Measurements from ENCODE around the gene STX18. TPM values are rescaled to one million over a fixed set of nuclear protein-coding genes. Genes with fewer than 3 reads are reported as not detected.

The STX18 gene
- total RNA-seq, 1 donor from 2014 or later: 17.0 TPM

DNA sequence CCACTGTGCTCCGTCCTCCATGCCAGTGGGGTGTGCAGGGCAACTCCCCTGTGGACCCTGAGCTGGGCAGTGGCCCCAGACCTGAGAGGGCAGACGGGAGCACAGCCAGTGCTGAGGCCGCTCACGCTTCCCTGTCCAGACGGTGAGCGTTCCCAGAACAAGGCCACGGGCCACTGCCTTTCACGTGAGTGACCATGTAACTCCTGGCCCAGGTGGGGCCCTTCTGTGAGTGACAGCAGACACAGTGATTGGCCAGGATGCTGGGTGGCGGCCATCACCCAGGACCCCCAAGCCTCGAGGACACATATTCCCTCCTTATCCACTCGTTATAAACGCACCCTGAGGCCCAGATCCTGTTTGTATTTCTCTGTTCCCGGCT, 144.4 kb downstream of the STX18 start:
- DNase-seq (ENCODE audit: missing footprints) (no peak), ATAC-seq (no peak)
- intact Hi-C loops (cut with DNase I): no loop called here

DNA sequence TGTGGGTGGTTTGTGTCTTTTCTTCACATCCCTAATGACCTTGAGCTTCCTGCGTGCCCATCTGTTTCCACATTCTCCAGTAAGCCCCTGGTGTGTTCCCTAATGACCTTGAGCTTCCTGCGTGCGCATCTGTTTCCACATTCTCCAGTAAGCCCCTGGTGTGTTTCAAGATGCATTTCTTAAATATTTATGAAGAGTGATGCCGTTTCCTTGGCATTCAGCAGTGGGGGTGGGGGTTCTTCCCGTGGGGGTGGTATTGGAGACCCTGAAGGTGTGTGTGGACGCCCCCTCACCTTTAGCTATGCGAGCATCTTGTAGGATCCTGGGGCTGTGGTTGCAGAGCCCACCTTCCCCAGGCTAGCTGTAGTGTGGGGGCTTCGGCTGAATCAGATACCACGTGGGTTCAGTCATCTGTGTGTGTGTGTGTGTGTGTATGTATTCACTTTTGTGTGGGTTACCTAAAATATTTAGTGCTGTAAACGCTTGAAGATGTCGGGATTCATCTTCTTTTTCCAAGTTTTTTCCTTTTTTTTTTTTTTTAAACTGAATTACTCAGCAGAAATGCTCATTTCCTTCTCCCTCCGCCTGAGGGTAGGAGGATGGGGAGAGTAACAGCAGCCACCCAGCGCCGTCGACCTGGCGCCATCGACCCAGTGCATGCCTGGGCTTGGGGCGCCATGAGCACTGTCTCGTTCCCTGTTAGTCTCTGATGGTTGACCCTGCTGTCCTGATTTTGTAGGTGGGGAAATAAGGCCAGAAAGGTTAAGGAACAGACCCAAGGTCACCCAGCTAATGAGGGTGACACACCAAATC, 145.0 kb downstream of the STX18 start:
- DNase-seq (ENCODE audit: missing footprints): no peak
- intact Hi-C loops (cut with DNase I): no loop called here
- ATAC-seq: no peak

GRCh38 chr4:4395849-4396627, 145.8 kb downstream of the STX18 start:
- intact Hi-C loops (cut with DNase I): no loop called here
- no peak for ATAC-seq
- DNase-seq (ENCODE audit: missing footprints): no peak

- no peak for DNase-seq (ENCODE audit: missing footprints)
- no peak for ATAC-seq
- intact Hi-C loops (cut with DNase I): no loop called here
These were observed 146.5 kb downstream of the STX18 start for GRCh38 chr4:4395371-4395770.

DNA sequence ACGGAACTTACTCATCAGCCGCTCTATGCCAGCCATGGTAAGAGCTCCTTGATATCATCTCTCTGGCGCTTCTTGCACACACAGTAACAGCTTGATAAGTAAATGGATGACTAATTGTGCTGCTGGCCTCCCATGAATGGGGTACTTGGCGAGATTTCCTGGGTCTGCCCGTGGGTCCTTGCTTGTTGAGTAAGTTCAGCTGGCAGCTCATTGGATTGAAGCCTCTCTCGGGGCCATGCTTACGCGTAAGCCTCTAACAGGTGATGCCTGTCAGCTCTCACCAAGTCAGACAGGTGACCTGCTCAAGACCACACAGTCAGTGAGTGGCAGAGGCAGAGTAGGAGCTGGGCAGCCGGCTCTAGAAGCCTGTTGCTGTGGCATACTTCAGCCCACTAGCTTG, 147.2 kb downstream of the STX18 start:
- intact Hi-C loops (cut with DNase I): no loop called here
- no peak for DNase-seq (ENCODE audit: missing footprints)
- ATAC-seq: no peak

- DNase-seq (ENCODE audit: missing footprints) (no peak), ATAC-seq (no peak)
- intact Hi-C loops (cut with DNase I): no loop called here
These were observed 149.2 kb downstream of the STX18 start for GRCh38 chr4:4392501-4393183.

- no peak for DNase-seq (ENCODE audit: missing footprints)
- no peak for ATAC-seq
- intact Hi-C loops (cut with DNase I): no loop called here
These were observed 150.0 kb downstream of the STX18 start for GRCh38 chr4:4391866-4392265.

GRCh38 chr4:4390515-4391240, 151.2 kb downstream of the STX18 start:
- intact Hi-C loops (cut with DNase I): no loop called here
- ATAC-seq (no peak), DNase-seq (ENCODE audit: missing footprints) (no peak)

GRCh38 chr4:4390046-4390445, 151.8 kb downstream of the STX18 start:
- ATAC-seq: no peak
- no peak for DNase-seq (ENCODE audit: missing footprints)
- intact Hi-C loops (cut with DNase I): no loop called here

- intact Hi-C loops (cut with DNase I): no loop called here
- DNase-seq (ENCODE audit: missing footprints): no peak
- ATAC-seq: no peak
These were observed 152.8 kb downstream of the STX18 start for GRCh38 chr4:4388836-4389575.

- no peak for ATAC-seq
- no peak for DNase-seq (ENCODE audit: missing footprints)
- intact Hi-C loops (cut with DNase I): no loop called here
These were observed 153.5 kb downstream of the STX18 start for GRCh38 chr4:4388311-4388790.

DNA sequence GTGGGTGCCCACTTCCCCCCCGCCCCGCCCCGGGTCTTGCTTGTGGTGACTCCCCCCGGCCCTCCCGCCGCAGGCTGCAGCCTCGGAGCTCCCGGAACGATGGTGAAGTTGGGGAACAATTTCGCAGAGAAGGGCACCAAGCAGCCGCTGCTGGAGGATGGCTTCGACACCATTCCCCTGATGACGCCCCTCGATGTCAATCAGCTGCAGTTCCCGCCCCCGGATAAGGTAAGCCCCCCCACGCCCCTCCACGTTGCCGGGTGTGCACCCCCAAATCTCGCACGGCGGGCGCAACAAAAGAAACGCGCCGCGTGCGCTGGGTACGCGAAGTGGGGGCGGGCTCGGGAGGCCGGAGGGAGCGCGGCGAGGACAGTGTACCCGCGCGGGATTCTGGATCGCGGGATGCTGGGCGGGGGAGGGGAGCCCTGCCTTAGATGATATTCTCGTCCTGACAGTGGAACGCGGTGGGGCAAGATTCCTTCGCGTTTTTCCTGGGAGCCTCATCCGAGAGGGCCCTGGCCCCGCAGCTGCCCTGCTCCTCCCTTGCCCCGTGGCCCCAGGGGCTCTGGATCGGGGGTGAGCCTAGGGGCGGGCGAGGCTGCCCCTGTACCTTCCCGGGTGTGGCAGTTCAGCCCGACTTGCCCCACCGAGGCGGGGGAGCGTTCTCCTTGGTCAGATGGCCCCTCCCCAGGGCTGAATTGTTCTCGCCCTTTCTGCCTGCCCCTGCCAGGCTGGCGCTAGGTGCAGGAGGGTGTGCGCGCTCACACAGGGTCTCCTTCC, 154.1 kb downstream of the STX18 start:
- intact Hi-C loops (cut with DNase I): no loop called here
- no peak for ATAC-seq
- DNase-seq (ENCODE audit: missing footprints): no peak

- peak; percentile 49 for ATAC-seq
- intact Hi-C loops (cut with DNase I): no loop called here
- no peak for DNase-seq (ENCODE audit: missing footprints)
These were observed 155.0 kb downstream of the STX18 start, which contains the start of gene NSG1 for GRCh38 chr4:4386736-4387392. Gene NSG1 (plus strand): TSS chr4:4387102. CDS start chr4:4387630, 528 bp downstream.

DNA sequence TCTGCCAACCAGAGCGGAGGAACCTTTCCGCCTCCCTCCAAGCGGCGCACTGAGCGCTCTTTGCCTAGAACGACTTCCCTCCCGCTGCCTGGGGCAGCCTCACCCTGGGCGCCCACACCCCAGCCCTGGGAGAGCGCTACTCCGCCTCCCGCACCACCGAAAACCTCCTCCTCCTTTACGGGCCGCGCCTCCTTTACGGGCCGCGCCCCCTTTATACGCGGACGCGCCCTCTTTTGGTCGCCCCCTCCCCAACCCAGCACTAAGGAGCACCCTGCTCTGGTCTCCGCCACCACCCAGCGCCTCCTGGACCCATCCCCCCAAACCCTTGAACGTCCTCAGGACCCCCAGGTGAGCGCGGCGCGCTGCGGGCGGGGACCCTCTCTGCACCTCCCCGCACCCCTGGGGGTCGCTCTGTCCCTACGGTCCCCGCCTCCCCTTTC, 155.5 kb downstream of the STX18 start:
- ATAC-seq: no peak
- no peak for DNase-seq (ENCODE audit: missing footprints)
- intact Hi-C loops (cut with DNase I): no loop called here

GRCh38 chr4:4385729-4386295, 156.0 kb downstream of the STX18 start:
- ATAC-seq (no peak), DNase-seq (ENCODE audit: missing footprints) (no peak)
- intact Hi-C loops (cut with DNase I): no loop called here

DNA sequence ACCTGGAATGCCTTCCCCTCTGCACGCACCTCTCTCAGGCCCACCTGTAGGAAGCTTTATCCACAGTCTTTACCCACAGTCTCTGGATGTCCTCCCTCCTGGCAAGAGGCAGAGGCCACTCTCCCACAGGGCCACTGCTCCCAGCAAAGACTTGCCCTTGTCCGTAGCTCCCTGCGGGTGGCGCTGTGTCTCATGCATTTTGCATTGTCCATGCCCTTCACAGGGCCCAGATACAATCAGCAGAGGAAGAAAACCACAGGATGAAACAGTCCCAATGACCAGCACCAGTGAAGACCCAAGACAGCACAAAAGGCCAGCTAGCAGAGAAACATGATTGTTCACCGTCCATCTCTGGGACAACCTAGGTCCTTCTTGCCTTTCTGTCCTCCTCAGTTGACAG, 157.0 kb downstream of the STX18 start:
- intact Hi-C loops (cut with DNase I): no loop called here
- ATAC-seq: no peak
- DNase-seq (ENCODE audit: missing footprints): no peak

- DNase-seq (ENCODE audit: missing footprints): no peak
- ATAC-seq: peak; percentile 75
These were observed 158.8 kb downstream of the STX18 start for GRCh38 chr4:4383085-4383484.

More at GRCh38 chr4:4383085-4383484, 158.8 kb downstream of the STX18 start:
- intact Hi-C loops (cut with DNase I): no loop called here

All from Right ventricle myocardium inferior (tissue), 1 donor.